GM15510 (cell line): Measurements from ENCODE around the gene SERPINA3.

Experiments
- POLR2A ChIP-seq: IDR thresholded peaks from 3 replicates; pipeline ENCODE4 v1.6.1; 2011; ENCODE audit warnings: borderline replicate concordance; ENCODE audit not compliant: insufficient read length; ENCODE audit errors: extremely low read depth

The SERPINA3 gene

GRCh38 chr14:94612174-94612573 lies at the start of gene SERPINA3:
SERPINA3 (plus strand) TSS chr14:94612391; CDS start chr14:94614442, 2,051 bp downstream.
- TF ChIP-seq POLR2A, result no peak

GRCh38 chr14:94562941-94563883 lies 49.0 kb upstream of the SERPINA3 start:
- no peak for TF ChIP-seq POLR2A

GRCh38 chr14:94564381-94564780 lies 47.8 kb upstream of the SERPINA3 start:
- no peak for TF ChIP-seq POLR2A

GRCh38 chr14:94568186-94568585 lies 44.0 kb upstream of the SERPINA3 start:
- TF ChIP-seq POLR2A, result no peak

GRCh38 chr14:94569381-94570001 lies 42.7 kb upstream of the SERPINA3 start:
- TF ChIP-seq POLR2A, result no peak

- no peak for TF ChIP-seq POLR2A
Measured at GRCh38 chr14:94570002-94570400, 42.2 kb upstream of the SERPINA3 start.

GRCh38 chr14:94570440-94570839 lies 41.8 kb upstream of the SERPINA3 start:
- TF ChIP-seq POLR2A, result no peak

GRCh38 chr14:94571395-94571794 lies 40.8 kb upstream of the SERPINA3 start:
- TF ChIP-seq POLR2A, result no peak

GRCh38 chr14:94571950-94572349 lies 40.2 kb upstream of the SERPINA3 start:
- no peak for TF ChIP-seq POLR2A

GRCh38 chr14:94572637-94573303 lies 39.4 kb upstream of the SERPINA3 start:
- no peak for TF ChIP-seq POLR2A

- TF ChIP-seq POLR2A, result no peak
Measured at GRCh38 chr14:94573475-94574277, 38.5 kb upstream of the SERPINA3 start.

GRCh38 chr14:94574336-94574735 lies 37.9 kb upstream of the SERPINA3 start:
- no peak for TF ChIP-seq POLR2A

- TF ChIP-seq POLR2A, result no peak
Measured at GRCh38 chr14:94575730-94576585, 36.2 kb upstream of the SERPINA3 start.
